ENCODE measurements around the gene RASGEF1C.

Gene RASGEF1C

DNA sequence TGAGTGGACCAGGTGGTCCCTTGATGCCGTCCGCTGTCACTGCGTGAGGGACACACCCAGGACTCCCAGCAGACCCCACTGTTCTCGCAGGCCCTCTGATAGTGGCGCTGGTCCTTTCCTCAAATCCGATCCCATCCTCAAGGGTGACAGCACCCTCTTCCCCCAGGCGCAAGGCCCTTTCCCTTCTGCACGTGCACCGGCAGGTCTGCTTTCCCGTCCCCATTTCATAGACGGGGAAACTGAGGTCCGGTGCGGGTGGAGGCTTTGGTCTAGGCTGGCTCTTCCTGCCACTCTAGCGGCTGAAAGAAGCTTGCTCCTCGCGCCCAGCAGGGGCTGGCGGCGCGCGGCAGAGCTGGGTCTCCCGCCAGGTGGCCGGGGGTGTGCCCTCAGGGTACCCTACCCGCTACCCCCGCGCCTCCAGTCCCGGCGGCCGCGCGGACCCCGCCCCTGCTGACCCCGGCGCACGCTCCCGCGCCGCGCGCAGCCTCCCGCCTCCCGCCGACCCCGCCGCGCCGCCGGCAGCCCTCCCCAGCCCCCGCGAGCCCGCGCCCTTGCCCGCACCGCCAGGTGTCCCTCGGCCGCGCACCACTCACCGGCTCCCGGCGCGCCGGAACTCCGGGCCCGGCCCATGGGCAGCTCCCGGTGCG lies 453 bp downstream of the RASGEF1C start:
- H3K9me3 ChIP-seq (ENCODE audit: control insufficient read depth, insufficient read depth, low read depth, low read length), result no peaks in the 10 kb centered on the region
- CTCF ChIA-PET, result interaction anchor here (0.5 to 3.5 kb wide), 14 partner anchors 7 to 276 kb away, joined by 3 to 10 read pairs (median 4); partner anchors contain the start of gene MAPK9
- H3K27ac ChIP-seq (ENCODE audit: extremely low read depth, low read depth, low read length), result no peak overlapping the region
- POLR2A ChIA-PET, result interaction anchor here (1.5 kb wide), 1 partner anchor 81 kb away, joined by 4 read pairs; no protein-coding TSS in a partner anchor
- no peaks in the 10 kb centered on the region; the same call in 1 of the 2 replicates for H3K4me1 ChIP-seq (ENCODE audit: control insufficient read depth, insufficient read depth, low read length)
- no peaks in the 10 kb centered on the region for H3K36me3 ChIP-seq (ENCODE audit: control insufficient read depth in 2 of 2, insufficient read depth in 1 of 2, low read length in 2 of 2)
- peak overlapping the region; percentile 47 for H3K4me3 ChIP-seq (ENCODE audit: low read depth, low read length)
- TF ChIP-seq ZSCAN30 (tag by site-specific recombination; IDR thresholded peaks at IDR 0.05) (0 out of 2 replicates have a peak, but pooled peaks have one; percentile 42), SP2 (tag by site-specific recombination; IDR thresholded peaks at IDR 0.05) (no peak), ZNF423 (tag by site-specific recombination; IDR thresholded peaks at IDR 0.05) (0 out of 2 replicates have a peak, but pooled peaks have one; percentile 20), ZNF530 (tag by site-specific recombination; IDR thresholded peaks at IDR 0.05; ENCODE audit: low read depth) (no peak), ZIC2 (tag by site-specific recombination; IDR thresholded peaks at IDR 0.05) (peak; percentile 57), HOXD13 (CRISPR knock-in tag; IDR thresholded peaks at IDR 0.05; ENCODE audit: borderline replicate concordance) (no peak), ZBTB1 (tag by site-specific recombination; IDR thresholded peaks at IDR 0.05) (peak; percentile 57; the same call in 1 of the 2 replicates), ZNF501 (tag by site-specific recombination; IDR thresholded peaks at IDR 0.05) (no peak)
- TF ChIP-seq, protein P1, sequence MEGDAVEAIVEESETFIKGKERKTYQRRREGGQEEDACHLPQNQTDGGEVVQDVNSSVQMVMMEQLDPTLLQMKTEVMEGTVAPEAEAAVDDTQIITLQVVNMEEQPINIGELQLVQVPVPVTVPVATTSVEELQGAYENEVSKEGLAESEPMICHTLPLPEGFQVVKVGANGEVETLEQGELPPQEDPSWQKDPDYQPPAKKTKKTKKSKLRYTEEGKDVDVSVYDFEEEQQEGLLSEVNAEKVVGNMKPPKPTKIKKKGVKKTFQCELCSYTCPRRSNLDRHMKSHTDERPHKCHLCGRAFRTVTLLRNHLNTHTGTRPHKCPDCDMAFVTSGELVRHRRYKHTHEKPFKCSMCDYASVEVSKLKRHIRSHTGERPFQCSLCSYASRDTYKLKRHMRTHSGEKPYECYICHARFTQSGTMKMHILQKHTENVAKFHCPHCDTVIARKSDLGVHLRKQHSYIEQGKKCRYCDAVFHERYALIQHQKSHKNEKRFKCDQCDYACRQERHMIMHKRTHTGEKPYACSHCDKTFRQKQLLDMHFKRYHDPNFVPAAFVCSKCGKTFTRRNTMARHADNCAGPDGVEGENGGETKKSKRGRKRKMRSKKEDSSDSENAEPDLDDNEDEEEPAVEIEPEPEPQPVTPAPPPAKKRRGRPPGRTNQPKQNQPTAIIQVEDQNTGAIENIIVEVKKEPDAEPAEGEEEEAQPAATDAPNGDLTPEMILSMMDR (tag by site-specific recombination; IDR thresholded peaks at IDR 0.05), result peak; percentile 47; the same call in 1 of the 2 replicates
- TF ChIP-seq, protein P2, sequence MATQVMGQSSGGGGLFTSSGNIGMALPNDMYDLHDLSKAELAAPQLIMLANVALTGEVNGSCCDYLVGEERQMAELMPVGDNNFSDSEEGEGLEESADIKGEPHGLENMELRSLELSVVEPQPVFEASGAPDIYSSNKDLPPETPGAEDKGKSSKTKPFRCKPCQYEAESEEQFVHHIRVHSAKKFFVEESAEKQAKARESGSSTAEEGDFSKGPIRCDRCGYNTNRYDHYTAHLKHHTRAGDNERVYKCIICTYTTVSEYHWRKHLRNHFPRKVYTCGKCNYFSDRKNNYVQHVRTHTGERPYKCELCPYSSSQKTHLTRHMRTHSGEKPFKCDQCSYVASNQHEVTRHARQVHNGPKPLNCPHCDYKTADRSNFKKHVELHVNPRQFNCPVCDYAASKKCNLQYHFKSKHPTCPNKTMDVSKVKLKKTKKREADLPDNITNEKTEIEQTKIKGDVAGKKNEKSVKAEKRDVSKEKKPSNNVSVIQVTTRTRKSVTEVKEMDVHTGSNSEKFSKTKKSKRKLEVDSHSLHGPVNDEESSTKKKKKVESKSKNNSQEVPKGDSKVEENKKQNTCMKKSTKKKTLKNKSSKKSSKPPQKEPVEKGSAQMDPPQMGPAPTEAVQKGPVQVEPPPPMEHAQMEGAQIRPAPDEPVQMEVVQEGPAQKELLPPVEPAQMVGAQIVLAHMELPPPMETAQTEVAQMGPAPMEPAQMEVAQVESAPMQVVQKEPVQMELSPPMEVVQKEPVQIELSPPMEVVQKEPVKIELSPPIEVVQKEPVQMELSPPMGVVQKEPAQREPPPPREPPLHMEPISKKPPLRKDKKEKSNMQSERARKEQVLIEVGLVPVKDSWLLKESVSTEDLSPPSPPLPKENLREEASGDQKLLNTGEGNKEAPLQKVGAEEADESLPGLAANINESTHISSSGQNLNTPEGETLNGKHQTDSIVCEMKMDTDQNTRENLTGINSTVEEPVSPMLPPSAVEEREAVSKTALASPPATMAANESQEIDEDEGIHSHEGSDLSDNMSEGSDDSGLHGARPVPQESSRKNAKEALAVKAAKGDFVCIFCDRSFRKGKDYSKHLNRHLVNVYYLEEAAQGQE (tag by site-specific recombination; IDR thresholded peaks at IDR 0.05), result no peak
- TF ChIP-seq, protein P3, sequence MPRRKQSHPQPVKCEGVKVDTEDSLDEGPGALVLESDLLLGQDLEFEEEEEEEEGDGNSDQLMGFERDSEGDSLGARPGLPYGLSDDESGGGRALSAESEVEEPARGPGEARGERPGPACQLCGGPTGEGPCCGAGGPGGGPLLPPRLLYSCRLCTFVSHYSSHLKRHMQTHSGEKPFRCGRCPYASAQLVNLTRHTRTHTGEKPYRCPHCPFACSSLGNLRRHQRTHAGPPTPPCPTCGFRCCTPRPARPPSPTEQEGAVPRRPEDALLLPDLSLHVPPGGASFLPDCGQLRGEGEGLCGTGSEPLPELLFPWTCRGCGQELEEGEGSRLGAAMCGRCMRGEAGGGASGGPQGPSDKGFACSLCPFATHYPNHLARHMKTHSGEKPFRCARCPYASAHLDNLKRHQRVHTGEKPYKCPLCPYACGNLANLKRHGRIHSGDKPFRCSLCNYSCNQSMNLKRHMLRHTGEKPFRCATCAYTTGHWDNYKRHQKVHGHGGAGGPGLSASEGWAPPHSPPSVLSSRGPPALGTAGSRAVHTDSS (tag by site-specific recombination; IDR thresholded peaks at IDR 0.05), result no peak
- TF ChIP-seq, protein P4, sequence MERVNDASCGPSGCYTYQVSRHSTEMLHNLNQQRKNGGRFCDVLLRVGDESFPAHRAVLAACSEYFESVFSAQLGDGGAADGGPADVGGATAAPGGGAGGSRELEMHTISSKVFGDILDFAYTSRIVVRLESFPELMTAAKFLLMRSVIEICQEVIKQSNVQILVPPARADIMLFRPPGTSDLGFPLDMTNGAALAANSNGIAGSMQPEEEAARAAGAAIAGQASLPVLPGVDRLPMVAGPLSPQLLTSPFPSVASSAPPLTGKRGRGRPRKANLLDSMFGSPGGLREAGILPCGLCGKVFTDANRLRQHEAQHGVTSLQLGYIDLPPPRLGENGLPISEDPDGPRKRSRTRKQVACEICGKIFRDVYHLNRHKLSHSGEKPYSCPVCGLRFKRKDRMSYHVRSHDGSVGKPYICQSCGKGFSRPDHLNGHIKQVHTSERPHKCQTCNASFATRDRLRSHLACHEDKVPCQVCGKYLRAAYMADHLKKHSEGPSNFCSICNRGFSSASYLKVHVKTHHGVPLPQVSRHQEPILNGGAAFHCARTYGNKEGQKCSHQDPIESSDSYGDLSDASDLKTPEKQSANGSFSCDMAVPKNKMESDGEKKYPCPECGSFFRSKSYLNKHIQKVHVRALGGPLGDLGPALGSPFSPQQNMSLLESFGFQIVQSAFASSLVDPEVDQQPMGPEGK (tag by site-specific recombination; IDR thresholded peaks at IDR 0.05), result 0 out of 2 replicates have a peak, but pooled peaks have one; percentile 41
- TF ChIP-seq, protein P5, sequence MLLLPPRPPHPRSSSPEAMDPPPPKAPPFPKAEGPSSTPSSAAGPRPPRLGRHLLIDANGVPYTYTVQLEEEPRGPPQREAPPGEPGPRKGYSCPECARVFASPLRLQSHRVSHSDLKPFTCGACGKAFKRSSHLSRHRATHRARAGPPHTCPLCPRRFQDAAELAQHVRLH (tag by site-specific recombination; IDR thresholded peaks at IDR 0.05), result peak; percentile 90
- TF ChIP-seq, protein P6, sequence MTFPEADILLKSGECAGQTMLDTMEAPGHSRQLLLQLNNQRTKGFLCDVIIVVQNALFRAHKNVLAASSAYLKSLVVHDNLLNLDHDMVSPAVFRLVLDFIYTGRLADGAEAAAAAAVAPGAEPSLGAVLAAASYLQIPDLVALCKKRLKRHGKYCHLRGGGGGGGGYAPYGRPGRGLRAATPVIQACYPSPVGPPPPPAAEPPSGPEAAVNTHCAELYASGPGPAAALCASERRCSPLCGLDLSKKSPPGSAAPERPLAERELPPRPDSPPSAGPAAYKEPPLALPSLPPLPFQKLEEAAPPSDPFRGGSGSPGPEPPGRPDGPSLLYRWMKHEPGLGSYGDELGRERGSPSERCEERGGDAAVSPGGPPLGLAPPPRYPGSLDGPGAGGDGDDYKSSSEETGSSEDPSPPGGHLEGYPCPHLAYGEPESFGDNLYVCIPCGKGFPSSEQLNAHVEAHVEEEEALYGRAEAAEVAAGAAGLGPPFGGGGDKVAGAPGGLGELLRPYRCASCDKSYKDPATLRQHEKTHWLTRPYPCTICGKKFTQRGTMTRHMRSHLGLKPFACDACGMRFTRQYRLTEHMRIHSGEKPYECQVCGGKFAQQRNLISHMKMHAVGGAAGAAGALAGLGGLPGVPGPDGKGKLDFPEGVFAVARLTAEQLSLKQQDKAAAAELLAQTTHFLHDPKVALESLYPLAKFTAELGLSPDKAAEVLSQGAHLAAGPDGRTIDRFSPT (tag by site-specific recombination; IDR thresholded peaks at IDR 0.05), result peak; percentile 52; the same call in 1 of the 2 replicates
- TF ChIP-seq, protein P7, sequence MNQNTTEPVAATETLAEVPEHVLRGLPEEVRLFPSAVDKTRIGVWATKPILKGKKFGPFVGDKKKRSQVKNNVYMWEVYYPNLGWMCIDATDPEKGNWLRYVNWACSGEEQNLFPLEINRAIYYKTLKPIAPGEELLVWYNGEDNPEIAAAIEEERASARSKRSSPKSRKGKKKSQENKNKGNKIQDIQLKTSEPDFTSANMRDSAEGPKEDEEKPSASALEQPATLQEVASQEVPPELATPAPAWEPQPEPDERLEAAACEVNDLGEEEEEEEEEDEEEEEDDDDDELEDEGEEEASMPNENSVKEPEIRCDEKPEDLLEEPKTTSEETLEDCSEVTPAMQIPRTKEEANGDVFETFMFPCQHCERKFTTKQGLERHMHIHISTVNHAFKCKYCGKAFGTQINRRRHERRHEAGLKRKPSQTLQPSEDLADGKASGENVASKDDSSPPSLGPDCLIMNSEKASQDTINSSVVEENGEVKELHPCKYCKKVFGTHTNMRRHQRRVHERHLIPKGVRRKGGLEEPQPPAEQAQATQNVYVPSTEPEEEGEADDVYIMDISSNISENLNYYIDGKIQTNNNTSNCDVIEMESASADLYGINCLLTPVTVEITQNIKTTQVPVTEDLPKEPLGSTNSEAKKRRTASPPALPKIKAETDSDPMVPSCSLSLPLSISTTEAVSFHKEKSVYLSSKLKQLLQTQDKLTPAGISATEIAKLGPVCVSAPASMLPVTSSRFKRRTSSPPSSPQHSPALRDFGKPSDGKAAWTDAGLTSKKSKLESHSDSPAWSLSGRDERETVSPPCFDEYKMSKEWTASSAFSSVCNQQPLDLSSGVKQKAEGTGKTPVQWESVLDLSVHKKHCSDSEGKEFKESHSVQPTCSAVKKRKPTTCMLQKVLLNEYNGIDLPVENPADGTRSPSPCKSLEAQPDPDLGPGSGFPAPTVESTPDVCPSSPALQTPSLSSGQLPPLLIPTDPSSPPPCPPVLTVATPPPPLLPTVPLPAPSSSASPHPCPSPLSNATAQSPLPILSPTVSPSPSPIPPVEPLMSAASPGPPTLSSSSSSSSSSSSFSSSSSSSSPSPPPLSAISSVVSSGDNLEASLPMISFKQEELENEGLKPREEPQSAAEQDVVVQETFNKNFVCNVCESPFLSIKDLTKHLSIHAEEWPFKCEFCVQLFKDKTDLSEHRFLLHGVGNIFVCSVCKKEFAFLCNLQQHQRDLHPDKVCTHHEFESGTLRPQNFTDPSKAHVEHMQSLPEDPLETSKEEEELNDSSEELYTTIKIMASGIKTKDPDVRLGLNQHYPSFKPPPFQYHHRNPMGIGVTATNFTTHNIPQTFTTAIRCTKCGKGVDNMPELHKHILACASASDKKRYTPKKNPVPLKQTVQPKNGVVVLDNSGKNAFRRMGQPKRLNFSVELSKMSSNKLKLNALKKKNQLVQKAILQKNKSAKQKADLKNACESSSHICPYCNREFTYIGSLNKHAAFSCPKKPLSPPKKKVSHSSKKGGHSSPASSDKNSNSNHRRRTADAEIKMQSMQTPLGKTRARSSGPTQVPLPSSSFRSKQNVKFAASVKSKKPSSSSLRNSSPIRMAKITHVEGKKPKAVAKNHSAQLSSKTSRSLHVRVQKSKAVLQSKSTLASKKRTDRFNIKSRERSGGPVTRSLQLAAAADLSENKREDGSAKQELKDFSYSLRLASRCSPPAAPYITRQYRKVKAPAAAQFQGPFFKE (tag by site-specific recombination; IDR thresholded peaks at IDR 0.05; ENCODE audit: borderline replicate concordance), result 0 out of 2 replicates have a peak, but pooled peaks have one; percentile 43
- TF ChIP-seq, protein P8, sequence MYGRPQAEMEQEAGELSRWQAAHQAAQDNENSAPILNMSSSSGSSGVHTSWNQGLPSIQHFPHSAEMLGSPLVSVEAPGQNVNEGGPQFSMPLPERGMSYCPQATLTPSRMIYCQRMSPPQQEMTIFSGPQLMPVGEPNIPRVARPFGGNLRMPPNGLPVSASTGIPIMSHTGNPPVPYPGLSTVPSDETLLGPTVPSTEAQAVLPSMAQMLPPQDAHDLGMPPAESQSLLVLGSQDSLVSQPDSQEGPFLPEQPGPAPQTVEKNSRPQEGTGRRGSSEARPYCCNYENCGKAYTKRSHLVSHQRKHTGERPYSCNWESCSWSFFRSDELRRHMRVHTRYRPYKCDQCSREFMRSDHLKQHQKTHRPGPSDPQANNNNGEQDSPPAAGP (tag by site-specific recombination; IDR thresholded peaks at IDR 0.05), result 0 out of 2 replicates have a peak, but pooled peaks have one; percentile 62
